Cerebellar cortex (tissue), 1 donor: Measurements from ENCODE around the gene QSER1.
"Not testable (repeated sequence)": the region's sequence is repeated elsewhere in the genome, so short reads cannot be mapped to it uniquely, and the experiment has no call there.

Source experiments
- DNase-seq: peaks from one replicate; pipeline ENCODE4 v3.0.0-alpha.2; 2015; ENCODE audit warnings: low spot score

Gene QSER1

DNA sequence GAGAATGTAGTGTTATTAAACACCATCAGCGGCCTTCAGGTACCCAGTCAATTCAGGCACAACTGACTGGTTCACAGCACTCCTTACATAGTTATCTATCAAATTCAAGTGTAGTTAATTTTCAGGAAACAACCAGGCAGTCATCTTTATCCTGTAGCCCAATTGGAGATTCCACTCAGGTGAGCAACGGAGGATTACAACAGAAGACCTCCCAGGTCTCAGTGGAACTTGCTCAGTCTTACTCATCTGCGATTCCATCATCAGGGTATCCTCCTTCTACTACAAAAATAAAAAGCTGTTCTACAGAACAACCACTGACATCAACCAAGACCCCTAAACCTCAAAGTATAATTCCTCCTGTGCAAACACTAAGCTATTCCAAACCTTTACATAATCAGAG, 39.6 kb downstream of the QSER1 start:
- no peak for DNase-seq

DNA sequence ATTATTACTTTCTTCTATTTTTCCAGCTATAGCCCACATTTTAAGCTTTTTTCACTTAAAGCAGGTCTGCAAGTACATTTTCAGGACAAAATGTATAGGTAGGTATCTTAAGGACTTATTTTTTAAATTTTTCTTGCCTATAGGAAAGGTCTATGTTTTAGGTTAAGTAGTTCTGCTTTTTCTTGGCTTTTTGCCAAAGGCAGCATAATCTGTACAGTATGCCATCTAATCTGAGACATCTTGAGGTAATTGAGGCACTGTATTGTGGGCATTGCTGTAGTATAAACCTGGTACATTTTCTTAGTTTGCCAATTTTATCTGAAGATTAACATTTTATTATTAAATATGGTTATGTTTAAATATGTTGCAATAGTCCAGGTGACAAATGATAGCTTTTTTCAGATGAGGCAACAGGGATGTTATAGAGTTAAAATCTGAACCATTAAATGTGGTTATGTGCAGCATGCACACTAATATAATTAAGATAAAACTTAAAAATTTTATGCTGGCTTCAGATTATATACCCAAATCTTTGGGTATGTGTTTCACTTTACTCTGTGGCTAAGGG, 42.9 kb downstream of the QSER1 start:
- DNase-seq: no peak

DNA sequence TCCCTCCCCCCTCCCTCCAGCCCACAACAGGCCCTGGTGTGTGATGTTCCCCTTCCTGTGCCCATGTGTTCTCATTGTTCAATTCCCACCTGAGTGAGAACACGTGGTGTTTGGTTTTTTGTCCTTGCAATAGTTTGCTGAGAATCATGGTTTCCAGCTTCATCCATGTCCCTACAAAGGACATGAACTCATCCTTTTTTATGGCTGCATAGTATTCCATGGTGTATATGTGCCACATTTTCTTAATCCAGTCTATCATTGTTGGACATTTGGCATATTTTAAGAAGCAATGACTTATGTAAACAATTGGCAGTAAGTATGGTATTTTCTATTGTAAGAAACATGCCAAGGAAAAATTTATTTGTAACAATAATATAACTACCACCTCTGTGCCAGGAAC, 43.6 kb downstream of the QSER1 start:
- DNase-seq: not testable (repeated sequence)

DNA sequence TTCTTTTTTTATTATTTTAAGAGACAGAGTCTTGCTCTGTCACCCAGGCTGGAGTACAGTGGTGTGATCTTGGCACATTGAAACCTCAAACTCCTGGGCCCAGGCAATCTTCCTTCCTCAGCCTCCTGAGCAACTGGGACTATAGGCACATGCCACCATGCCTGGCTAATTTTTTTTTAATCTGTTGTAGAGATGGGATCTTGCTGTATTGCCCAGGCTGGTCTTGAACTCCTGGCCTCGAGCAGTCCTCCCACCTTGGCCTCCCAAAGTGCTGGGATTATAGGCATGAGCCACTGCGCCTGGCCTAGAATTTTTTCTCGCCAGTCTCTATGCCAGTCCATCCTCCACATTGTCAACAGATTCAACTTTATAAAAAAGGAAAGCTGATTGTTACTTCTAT, 44.7 kb downstream of the QSER1 start:
- DNase-seq: not testable (repeated sequence)

DNA sequence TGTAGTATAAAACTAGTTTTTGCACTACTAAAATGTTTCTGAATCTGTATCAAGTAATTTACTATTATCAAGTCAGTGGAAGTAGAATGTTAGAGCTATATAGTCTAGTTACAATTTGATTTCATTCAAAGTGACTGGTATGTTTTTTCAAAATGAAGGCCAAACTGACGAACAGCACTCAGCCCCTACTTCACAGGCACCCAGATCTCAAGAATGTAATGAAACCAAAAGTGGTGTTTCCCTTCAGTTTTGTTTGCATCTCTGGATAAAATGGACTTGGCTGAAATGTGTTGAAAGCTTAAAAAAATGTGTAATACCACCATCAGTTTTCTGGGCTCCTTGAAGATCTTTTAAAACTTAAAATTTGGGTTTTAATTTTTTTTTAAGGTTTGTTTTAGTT, 46.4 kb downstream of the QSER1 start:
- DNase-seq: no peak

DNA sequence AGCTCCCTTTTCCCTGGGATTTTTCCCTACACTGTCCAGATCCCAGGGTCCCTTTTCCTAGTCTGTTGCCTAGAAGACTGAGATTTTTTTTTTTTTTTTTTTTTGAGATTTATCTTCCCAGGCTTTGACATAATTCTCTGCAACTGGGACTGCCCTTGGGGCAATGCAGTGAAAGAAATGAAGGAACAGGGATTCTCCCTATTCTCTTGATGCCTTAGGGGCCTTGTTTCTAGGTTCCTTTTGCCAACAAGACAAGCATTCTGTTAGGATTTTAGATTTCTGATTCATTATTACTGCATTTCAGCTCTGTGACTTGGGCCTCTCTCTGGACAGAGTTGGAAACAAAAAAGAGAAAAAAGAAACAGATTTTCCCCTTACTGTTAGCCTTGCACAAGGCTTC, 47.3 kb downstream of the QSER1 start:
- DNase-seq: no peak

DNA sequence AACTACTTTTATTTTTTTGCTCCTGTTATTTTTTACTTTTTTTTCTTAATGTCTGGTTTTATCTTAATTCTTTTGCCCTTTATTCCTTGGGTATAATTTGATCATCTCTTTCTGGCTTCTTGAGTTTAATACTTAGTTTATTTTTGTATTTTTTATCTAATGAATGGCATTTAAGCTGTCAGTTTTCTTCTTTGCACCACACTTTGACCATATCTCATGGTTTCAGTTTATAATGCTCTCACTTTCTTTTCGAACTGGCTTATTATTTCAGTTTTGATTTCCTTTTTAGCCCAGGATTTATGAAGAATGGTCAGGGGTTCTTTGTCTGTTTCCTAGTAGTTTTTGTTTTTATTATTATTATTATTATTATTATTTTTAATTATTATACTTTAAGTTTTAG, 48.3 kb downstream of the QSER1 start:
- DNase-seq: no peak

DNA sequence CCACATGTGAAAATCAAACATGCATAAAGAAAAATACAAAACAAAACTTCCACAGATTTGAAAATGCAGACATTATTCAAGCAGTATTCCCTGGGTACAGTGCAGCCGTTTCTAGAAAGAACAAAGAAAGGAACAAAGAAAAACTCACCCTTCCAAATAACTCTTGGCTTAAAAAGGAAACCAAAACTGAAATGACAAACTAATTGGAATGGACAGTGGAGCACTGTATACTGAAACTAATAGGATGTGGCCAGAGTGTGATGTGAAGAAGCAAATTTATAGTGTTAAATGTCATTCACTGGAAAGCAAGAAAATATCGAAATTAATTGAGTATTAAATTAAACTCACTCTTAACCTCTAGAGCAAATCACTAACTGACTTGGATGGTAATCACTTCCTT, 55.4 kb downstream of the QSER1 start:
- DNase-seq: no peak

DNA sequence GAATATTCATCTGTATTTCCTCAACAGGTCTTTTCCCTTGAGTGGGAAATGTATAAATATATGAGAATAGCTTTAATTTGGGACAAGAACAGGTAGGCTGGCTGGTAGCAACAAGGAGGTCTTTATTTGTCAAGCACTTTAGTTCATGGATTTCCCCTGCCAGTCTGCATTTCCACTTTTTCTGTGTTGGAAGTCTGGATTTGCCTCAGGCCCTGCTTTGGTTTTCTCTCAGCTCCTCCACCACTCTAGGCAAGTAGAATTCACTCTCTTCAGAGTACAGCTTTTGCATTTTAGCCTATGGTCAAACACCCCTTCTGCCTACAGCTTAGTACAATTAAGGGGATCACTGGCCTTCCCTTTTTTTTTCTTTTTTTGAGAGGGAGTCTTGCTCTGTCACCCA, 57.1 kb downstream of the QSER1 start:
- DNase-seq: no peak

DNA sequence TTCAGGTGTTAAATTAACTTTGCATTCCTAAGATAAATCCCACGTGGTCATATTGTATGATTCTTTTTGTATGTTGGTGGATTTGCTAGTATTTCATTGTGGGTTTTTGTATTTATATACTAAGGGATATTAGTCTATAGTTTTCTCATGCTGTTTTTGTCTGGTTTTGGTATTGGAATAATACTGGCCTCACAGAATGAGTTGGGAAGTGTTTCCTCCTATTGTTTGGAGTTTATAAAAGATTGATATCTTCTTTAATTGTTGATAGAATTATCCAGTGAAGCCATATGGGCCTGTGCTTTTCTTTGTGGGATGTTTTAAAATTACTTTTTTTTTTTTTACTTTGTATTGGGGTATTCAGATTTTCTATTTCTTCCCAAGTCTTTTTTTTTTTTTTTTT, 59.8 kb downstream of the QSER1 start:
- DNase-seq: no peak

DNA sequence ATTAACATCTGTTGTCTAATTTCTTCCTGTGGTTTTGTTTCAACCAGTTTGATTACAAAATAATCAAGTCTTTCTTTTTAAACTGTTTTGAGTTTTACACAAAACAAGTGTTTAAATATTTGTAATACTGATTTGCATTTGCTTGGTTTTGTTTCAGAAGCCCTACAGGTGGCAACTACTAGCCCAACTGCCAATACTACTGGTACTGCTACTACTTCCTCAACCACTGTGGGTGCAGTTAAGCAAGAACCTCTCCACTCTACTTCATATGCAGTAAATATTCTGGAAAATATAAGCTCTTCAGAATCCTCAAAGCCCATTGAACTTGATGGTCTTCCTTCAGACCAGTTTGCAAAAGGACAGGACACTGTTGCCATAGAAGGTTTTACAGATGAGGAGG, 61.1 kb downstream of the QSER1 start:
- no peak for DNase-seq

DNA sequence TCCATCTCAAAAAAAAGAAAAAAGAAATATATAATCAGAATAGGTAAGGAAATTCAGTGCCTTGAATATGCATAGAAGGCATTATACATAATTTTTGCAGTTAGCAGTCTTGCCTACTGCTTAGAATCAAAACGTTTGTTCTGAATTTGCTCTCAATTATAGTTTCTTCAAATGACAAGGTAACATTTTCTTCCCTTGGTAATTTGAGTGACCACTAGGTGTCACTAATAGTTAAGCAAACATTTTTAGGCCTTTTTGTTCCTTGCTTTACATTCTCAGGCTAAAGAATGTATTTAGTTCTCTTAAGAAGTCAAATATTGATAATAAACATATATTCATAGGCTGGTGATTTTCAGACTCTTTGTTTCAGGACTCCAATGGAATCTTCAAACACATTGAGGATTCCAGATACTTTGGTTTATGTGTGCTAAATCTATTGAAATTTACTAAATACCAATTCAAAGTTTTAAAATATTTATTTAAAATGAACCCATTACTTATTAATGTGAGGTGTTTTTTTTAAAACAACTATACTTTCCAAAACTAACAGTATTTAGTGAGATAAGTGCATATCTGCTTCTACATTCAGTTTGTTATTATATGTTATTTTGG, 68.0 kb downstream of the QSER1 start:
- DNase-seq: peak; percentile 68

DNA sequence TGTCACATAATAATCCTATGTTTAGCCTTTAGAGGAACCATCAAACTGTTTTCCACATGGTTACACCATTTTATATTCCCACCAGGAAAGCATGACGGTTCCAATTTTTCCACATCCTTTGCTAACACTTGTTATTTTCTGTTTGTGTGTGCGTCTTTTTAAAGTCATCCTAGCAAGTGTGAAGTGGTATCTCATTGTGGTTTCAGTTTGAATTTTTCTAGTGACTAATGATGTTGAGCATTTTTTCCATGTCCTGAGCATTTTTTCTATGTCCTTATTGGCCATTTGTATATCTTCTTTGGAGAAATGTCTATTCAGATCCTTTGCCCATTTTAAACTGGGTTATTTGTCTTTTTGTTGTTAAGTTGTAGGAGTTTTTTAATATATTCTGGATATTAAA, 69.4 kb downstream of the QSER1 start:
- no peak for DNase-seq

DNA sequence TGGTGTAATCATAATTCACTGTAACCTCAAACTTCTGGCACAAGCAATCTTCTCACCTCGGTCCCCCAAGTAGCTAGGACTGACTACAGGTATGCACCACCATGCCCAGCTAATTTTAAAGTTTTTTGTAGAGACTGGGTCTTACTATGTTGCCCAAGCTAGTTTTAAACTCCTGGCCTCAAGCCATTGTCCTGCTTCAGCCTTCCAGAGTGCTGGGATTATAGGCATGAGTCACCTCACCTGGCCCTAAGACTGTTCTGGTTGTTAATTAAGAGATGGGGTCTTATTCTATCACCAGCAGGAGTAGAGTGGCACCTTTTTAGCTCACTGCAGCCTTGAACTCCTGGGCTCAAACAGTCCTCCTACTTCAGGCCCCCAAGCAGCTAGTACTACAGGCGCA, 71.1 kb downstream of the QSER1 start:
- no peak for DNase-seq

DNA sequence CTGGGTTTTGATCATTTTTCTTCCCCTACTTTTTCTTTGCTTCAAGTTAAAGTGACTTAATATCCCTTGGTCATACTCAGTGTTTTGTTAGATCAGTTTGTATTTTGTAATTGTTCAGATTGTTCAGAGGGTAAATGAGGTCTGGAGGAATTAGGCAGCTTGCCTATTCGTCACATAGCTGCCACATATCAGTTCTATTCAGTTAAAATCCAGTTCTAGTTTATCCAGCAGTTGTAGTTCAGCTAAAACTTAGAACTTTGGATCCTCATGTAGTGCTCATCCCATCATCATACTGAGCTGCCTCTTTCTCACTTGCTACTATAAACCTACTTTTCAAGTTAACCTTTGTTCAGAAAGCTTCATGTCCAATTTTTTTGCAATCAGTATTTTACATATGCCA, 75.9 kb downstream of the QSER1 start:
- no peak for DNase-seq

DNA sequence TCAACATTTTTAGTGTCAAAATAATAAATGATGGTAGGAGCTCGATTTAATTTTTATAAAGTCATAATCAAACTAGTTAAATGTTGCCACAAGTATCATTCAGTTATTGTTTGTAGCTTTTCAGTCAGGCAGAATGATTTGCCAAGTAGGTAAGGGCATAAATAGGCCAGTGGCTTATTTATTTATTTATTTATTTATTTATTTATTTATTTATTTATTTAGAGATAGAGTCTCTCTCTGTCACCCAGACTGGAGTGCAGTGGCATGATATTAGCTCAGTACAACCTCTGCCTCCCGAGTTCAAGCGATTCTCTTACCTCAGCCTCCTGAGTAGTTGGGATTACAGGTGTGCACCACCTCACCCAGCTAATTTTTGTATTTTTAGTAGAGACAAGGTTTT, 79.6 kb downstream of the QSER1 start:
- not testable (repeated sequence) for DNase-seq

DNA sequence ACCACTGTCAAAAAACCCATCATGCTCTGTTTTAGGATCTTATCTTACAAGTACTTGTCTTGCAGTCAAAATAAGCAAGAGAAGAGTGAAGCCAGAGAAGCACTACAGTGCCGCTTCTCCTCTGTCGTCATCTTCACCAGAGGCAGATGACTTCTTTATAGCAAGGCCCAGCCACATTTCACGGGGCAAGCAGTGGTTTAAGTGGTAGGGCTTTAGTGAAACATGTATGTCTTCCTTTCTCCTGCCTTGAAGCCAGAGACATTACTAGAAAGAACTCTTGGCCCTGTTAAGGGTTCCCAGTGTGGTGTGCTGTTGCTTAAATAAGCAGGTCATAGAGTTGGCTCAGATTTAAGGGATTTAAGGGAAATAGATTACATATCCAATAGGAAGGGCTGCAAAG, 80.2 kb downstream of the QSER1 start:
- DNase-seq: no peak

DNA sequence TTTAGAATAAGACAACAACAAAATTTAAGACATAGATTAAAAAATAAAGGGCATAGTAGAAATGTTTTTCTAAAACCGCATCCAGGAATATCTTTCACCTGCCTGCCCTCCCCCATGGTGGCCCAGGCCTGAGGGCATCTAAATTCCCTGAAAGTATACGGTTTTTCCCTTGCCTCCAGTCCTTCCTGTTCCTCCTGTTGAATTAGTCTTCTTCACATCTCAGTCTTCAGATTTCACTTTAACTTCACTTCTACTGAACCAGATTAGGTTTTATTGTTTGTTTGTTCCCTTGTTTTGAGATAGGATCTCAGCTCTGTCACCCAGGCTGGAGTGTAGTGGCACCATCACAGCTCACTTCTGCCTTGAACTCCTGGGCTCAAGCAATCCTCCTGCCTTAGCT, 90.0 kb downstream of the QSER1 start:
- DNase-seq: no peak

DNA sequence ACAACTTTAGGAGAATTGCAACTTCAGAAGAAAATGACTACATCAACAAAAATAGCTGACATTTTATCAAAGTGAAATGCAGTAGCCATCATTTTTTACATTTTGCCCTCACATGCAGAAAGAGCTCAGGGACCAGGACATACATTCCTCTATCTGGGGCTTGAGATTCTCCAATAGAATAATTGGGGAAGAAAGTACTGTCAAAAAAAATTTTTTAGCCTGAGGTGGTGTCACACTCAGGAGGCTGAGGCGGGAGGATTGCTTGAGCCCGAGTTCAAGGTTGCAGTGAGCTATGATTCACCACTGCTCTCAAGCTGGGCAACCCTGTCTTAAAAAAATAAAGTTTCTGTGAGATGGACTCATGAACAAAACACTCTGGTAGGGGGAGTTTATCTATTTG, 90.9 kb downstream of the QSER1 start:
- no peak for DNase-seq

DNA sequence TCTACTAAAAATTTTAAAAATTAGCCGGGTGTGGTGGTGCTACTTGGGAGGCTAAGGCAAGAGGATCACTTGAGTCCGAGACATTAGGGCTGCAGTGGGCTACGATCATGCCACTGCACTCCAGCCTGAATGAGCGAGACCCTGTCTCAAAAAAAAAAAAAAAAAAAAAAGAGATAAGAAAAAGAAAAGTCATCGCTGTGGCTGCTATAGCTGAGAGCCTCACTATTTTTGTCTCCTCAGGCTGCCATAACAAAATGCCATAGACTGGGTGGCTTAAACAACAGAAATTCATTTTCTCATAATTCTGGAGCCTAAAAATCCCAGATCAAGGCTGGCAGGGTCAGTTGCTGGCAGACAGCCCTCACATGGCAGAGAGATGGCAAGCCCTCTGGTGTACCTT, 93.0 kb downstream of the QSER1 start:
- no peak for DNase-seq

DNA sequence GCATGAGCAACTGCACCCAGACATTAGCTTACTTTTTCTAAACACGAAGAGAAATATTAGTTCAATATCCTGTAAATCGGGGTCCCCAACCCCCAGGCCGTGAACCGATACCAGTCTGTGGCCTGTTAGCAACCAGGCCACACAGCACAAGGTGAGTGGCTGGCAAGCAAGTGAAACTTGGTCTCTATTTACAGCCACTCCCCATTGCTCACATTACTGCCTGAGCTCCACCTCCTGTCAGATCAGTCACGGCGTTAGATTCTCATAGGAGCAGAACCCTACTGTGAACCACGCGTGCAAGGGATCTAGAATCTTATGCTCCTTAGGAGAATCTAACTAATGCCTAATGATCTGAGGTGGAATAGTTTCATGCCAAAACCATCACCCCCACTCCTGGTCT, 95.2 kb downstream of the QSER1 start:
- no peak for DNase-seq

DNA sequence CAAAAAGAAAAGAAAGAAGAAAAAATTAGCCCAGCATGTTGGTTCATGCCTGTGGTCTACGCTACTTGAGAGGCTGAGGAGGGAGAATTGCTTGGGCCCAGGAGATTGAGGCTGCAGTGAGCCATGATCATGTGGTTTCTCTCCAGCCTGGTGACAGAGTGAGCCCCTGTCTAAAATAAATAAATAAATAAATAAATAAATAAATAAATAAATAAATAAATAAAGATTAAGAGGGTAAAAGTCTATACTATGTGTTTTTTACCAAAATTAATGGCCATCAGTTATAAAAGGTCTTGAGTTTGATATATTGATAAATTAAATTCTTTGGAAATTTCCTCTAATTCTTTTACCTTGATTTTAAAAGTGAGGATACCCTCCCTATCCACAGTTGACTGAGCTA, 97.9 kb downstream of the QSER1 start:
- no peak for DNase-seq

DNA sequence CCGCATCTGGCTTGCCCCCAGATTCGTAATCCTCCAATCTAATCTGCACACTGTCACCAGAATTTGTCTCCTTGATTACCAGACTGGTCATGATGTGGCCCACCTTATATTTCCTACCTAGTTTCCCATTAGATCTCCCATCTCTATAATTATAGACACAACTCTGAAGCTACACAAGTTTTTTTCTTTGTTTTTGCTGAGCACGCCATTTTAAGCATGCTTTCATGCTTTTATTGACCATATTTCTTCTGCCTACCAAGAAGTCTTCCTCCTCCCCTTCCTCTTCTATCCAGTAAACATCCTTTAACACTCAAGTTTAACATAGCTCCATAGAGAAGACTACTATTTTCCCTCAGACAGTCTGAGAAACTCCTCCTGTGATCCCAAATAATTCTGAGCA, 98.8 kb downstream of the QSER1 start:
- no peak for DNase-seq

DNA sequence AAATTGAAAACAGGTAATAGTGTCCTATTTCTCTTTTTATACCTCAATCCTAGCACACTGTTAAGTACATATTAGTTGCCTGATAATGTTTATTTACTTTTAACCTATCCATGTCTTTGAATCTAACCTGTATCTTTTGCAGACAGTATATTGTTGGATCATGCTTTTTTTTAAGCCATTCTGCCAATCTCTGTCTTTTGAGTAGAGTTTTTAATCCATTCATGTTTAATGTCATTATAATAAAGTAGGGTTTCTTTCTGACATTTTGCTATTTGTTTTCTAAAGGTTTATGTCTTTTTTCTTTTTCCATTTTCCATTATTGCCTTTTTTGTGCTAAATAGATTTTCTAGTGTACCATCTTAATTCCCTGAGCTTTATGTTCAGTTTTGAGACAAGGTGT, 99.3 kb downstream of the QSER1 start:
- no peak for DNase-seq

DNA sequence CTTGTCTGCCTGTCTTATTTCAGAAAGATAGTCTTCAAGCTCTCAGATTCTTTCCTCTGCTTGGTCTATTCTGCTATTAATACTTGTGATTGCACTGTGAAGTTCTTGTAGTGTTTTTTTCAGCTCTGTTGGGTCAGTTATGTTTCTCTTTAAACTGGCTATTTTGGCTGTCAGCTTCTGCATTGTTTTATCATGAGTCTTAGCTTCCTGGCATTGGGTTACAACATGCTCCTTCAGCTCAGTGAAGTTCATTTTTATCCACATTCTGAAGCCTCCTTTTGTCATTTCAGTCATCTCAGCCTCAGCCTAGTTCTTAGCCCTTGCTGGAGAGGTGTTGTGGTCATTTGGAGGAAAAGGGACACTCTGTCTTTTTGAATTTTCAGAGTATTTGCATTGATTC, 107.6 kb downstream of the QSER1 start:
- no peak for DNase-seq
